Fibroblast of lung (primary cell): ENCODE measurements around the gene FOXR1. TPM values are rescaled to one million over a fixed set of nuclear protein-coding genes. Genes with fewer than 3 reads are reported as not detected.

ENCODE experiments used
- DNase-seq, 2 donors: peaks; one replicate each; pipeline versions ENCODE4 v3.0.0 to v3.0.0-alpha.2; 2010; ENCODE audit warnings: low read depth in 2 of 2
- H2AFZ ChIP-seq: 2 replicates; pipeline ENCODE4 v1.5.1; 2012; ENCODE audit warnings: low read length, control low read depth, inconsistent platforms
- H3K27ac ChIP-seq: 2 replicates; pipeline ENCODE4 v1.5.1; 2011; ENCODE audit warnings: low read length, control low read depth; ENCODE audit not compliant: insufficient read depth
- H3K27me3 ChIP-seq: 2 replicates; pipeline ENCODE4 v1.5.1; 2011; ENCODE audit warnings: mild to moderate bottlenecking, low read length; ENCODE audit not compliant: control insufficient read depth, insufficient read depth
- H3K36me3 ChIP-seq: 2 replicates; pipeline ENCODE4 v1.5.1; 2011; ENCODE audit warnings: low read length; ENCODE audit not compliant: control insufficient read depth, insufficient read depth
- H3K4me1 ChIP-seq: 2 replicates; pipeline ENCODE4 v1.5.1; 2011; ENCODE audit warnings: low read length; ENCODE audit not compliant: control insufficient read depth, insufficient read depth; ENCODE audit errors: extremely low read depth
- H3K4me2 ChIP-seq: 2 replicates; pipeline ENCODE4 v1.5.1; 2011; ENCODE audit warnings: low read length, control low read depth; ENCODE audit not compliant: insufficient read depth; ENCODE audit errors: extremely low read depth
- H3K4me3 ChIP-seq, 4 experiments: fragments of 200-600 bp in 1 of 4; sonication (generic) in 1 of 4; replicated peaks in 1 of 4; 2 replicates each; pipeline ENCODE4 v1.5.1; 2011 to 2016; ENCODE audit warnings: low read length in 4 of 4, low read depth in 3 of 4, mild to moderate bottlenecking in 3 of 4, control low read depth in 2 of 4, inconsistent platforms in 1 of 4, mixed read lengths in 1 of 4; ENCODE audit not compliant: insufficient read depth in 1 of 4; ENCODE audit errors: control extremely low read depth in 1 of 4
- H3K79me2 ChIP-seq: 2 replicates; pipeline ENCODE4 v1.5.1; 2012; ENCODE audit warnings: mild to moderate bottlenecking, low read length, inconsistent platforms; ENCODE audit not compliant: control insufficient read depth, insufficient read depth
- H3K9ac ChIP-seq: 2 replicates; pipeline ENCODE4 v1.5.1; 2011; ENCODE audit warnings: mild to moderate bottlenecking, low read length, control low read depth; ENCODE audit not compliant: insufficient read depth
- H3K9me3 ChIP-seq: 2 replicates; pipeline ENCODE4 v1.5.1; 2012; ENCODE audit warnings: low read depth, low read length; ENCODE audit not compliant: control insufficient read depth, insufficient read depth
- H4K20me1 ChIP-seq: 2 replicates; pipeline ENCODE4 v1.5.1; 2011; ENCODE audit warnings: low read length; ENCODE audit not compliant: control insufficient read depth, insufficient read depth; ENCODE audit errors: extremely low read depth
- CTCF ChIP-seq, 2 donors: IDR thresholded peaks in 1 of 2; conservative IDR thresholded peaks in 1 of 2; 1 replicate in 1 of 2; 2 replicates in 1 of 2; pipeline ENCODE4 v1.5.1; 2011 to 2012; ENCODE audit warnings: low read length in 2 of 2, control low read depth in 1 of 2, inconsistent platforms in 1 of 2, low read depth in 1 of 2, mild to moderate bottlenecking in 1 of 2
- EZH2 ChIP-seq: IDR thresholded peaks from 2 replicates; pipeline ENCODE4 v1.5.1; 2012; ENCODE audit warnings: low read length, control low read depth, mild to moderate bottlenecking; ENCODE audit errors: missing control alignments
- polyA plus RNA-seq, 2 donors: library from polyadenylated mRNA; depleted of rRNA in 1 of 2; stranded (reverse) in 1 of 2; unstranded in 1 of 2; fragments of >200 nt; gene quantifications; 2 replicates each; pipeline ENCODE4 v1.2.1, GENCODE V29; 2011 to 2012; ENCODE audit warnings: missing spikeins in 1 of 2
- total RNA-seq: library from RNA; depleted of rRNA; stranded (reverse); fragments of >200 nt; gene quantifications from 2 replicates; pipeline ENCODE4 v1.2.1, GENCODE V29; 2014

Gene FOXR1
- total and polyA plus RNA-seq, 2 donors (not counting 1 experiment from before 2014, with no cell fraction given), result not detected

DNA sequence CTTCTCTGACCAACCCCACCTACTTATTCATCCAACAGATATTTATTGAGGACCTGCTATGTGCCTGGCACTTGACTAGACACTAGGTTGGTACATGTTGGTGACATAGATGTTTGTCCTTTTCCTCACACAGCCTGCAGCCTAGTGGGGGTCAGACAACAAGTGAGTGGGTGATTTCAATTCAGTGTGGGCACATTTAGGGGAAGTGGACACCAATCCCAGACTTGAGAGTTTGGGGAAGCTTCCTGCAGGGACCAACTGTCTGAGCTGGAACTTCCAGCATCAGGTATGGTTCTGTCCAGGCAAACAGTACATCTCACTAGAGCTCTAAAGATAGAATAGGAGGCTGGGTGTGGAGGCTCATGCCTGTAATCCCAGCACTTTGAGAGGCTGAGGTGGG is 40.0 kb upstream of the FOXR1 start:
- Histone ChIP-seq H3K9me3 (no peaks in the 10 kb centered on the region), H3K4me3 (no peak overlapping the region), H3K36me3 (no peaks in the 10 kb centered on the region), H3K9ac (no peak overlapping the region), H3K4me1 (peaks cover 16% of the 10 kb centered on the region), H3K27ac (no peak overlapping the region), H3K27me3 (no peaks in the 10 kb centered on the region), H3K79me2 (no peaks in the 10 kb centered on the region), H4K20me1 (no peaks in the 10 kb centered on the region), H3K4me2 (no peak overlapping the region), H2AFZ (no peak overlapping the region)
- TF ChIP-seq CTCF (conservative IDR thresholded peaks at IDR 0.05 in 1 of 2, IDR thresholded peaks at IDR 0.05 in 1 of 2; ENCODE audit: low read depth in 1 of 2, low read length in 2 of 2) (no peak), EZH2 (no peak)
- DNase-seq, result no peak

DNA sequence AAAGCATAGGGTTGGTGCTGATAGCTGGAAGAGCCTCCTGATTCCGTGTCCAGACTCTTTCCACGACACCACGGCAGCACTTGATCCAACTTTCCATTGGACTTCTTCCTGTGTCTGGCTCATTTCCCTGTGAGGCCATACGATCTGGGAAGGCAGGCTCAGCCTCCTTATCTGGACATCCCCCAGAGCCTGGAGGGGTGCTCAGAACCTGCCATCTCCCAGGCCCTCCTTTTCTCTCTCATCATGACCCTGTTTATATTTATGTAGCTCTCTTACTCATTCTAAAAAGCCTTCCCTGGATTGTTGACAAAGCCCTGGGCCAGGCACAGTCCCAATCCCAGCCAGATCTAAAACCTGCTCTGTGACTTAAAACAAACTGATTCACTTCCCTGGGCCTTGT is 38.1 kb upstream of the FOXR1 start:
- H3K79me2 ChIP-seq, result no peaks in the 10 kb centered on the region
- H4K20me1 ChIP-seq, result no peaks in the 10 kb centered on the region
- H2AFZ ChIP-seq, result no peak overlapping the region
- H3K36me3 ChIP-seq, result no peaks in the 10 kb centered on the region
- H3K9ac ChIP-seq, result no peak overlapping the region
- no peak for TF ChIP-seq CTCF (conservative IDR thresholded peaks at IDR 0.05 in 1 of 2, IDR thresholded peaks at IDR 0.05 in 1 of 2; ENCODE audit: low read depth in 1 of 2, low read length in 2 of 2)
- TF ChIP-seq EZH2, result no peak
- H3K4me1 ChIP-seq, result peaks cover 7% of the 10 kb centered on the region
- H3K27ac ChIP-seq, result no peak overlapping the region
- no peak overlapping the region for H3K4me2 ChIP-seq
- no peaks in the 10 kb centered on the region for H3K27me3 ChIP-seq
- H3K9me3 ChIP-seq, result no peaks in the 10 kb centered on the region
- no peak for DNase-seq
- no peak overlapping the region for H3K4me3 ChIP-seq

DNA sequence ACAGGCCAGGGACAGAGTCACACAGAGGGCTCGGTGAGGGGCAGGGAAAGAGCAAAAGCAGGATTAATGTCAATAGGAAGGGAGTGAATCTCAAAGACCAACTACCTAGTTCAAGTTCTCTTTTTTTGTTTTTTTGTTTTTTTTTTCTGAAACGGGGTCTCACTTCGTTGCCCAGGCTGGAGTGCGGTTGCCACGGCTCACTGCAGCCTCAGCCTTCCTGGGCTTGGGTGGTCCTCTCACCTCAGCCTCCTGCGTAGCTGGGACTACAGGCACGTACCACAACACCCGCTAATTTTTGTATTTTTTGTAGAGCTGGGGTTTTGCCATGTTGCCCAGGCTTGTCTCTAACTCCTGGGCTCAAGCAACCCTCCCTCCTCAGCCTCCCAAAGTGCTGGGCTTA is 36.2 kb upstream of the FOXR1 start:
- no peak for DNase-seq
- Histone ChIP-seq H3K79me2 (no peaks in the 10 kb centered on the region), H3K36me3 (no peaks in the 10 kb centered on the region), H3K27ac (no peak overlapping the region), H2AFZ (no peak overlapping the region), H3K9ac (no peak overlapping the region), H3K4me1 (peaks cover 1% of the 10 kb centered on the region), H3K4me3 (no peak overlapping the region), H3K4me2 (no peak overlapping the region), H3K9me3 (no peaks in the 10 kb centered on the region), H3K27me3 (no peaks in the 10 kb centered on the region), H4K20me1 (no peaks in the 10 kb centered on the region)
- no peak for TF ChIP-seq CTCF (conservative IDR thresholded peaks at IDR 0.05 in 1 of 2, IDR thresholded peaks at IDR 0.05 in 1 of 2; ENCODE audit: low read depth in 1 of 2, low read length in 2 of 2)
- no peak for TF ChIP-seq EZH2
